Measurements from ENCODE around the gene IPCEF1.
"Not testable (repeated sequence)": the region's sequence is repeated elsewhere in the genome, so short reads cannot be mapped to it uniquely, and the experiment has no call there.

The IPCEF1 gene

GRCh38 chr6:154219250-154219649 is 137.4 kb downstream of the IPCEF1 start:
- no peak for DNase-seq (ENCODE audit: low read depth)

- DNase-seq (ENCODE audit: low read depth): no peak
Observed at GRCh38 chr6:154218787-154219186, 137.8 kb downstream of the IPCEF1 start.

- DNase-seq (ENCODE audit: low read depth): no peak
Observed at GRCh38 chr6:154218301-154218700, 138.3 kb downstream of the IPCEF1 start.

GRCh38 chr6:154213782-154214181 is 142.8 kb downstream of the IPCEF1 start:
- DNase-seq (ENCODE audit: low read depth): no peak

GRCh38 chr6:154210678-154211077 is 145.9 kb downstream of the IPCEF1 start:
- no peak for DNase-seq (ENCODE audit: low read depth)

GRCh38 chr6:154209555-154209954 is 147.0 kb downstream of the IPCEF1 start:
- no peak for DNase-seq (ENCODE audit: low read depth)

- DNase-seq (ENCODE audit: low read depth): no peak
Observed at GRCh38 chr6:154206996-154207395, 149.6 kb downstream of the IPCEF1 start.

GRCh38 chr6:154206141-154206540 is 150.5 kb downstream of the IPCEF1 start:
- DNase-seq (ENCODE audit: low read depth): no peak

- DNase-seq (ENCODE audit: low read depth): no peak
Observed at GRCh38 chr6:154202958-154203357, 153.6 kb downstream of the IPCEF1 start.

- DNase-seq (ENCODE audit: low read depth): no peak
Observed at GRCh38 chr6:154202339-154202738, 154.3 kb downstream of the IPCEF1 start.

- not testable (repeated sequence) for DNase-seq (ENCODE audit: low read depth)
Observed at GRCh38 chr6:154201688-154202087, 154.9 kb downstream of the IPCEF1 start.

- DNase-seq (ENCODE audit: low read depth): no peak
Observed at GRCh38 chr6:154197196-154197860, 159.3 kb downstream of the IPCEF1 start.

- DNase-seq (ENCODE audit: low read depth): no peak
Observed at GRCh38 chr6:154196333-154196885, 160.2 kb downstream of the IPCEF1 start.

GRCh38 chr6:154187714-154188113 is 168.9 kb downstream of the IPCEF1 start:
- no peak for DNase-seq (ENCODE audit: low read depth)

- no peak for DNase-seq (ENCODE audit: low read depth)
Observed at GRCh38 chr6:154187203-154187602, 169.4 kb downstream of the IPCEF1 start.

- DNase-seq (ENCODE audit: low read depth): no peak
Observed at GRCh38 chr6:154179434-154179833, 177.2 kb downstream of the IPCEF1 start.

- not testable (repeated sequence) for DNase-seq (ENCODE audit: low read depth)
Observed at GRCh38 chr6:154172393-154172792, 184.2 kb downstream of the IPCEF1 start.

- DNase-seq (ENCODE audit: low read depth): no peak
Observed at GRCh38 chr6:154170106-154170505, 186.5 kb downstream of the IPCEF1 start.

- DNase-seq (ENCODE audit: low read depth): no peak
Observed at GRCh38 chr6:154169193-154169847, 187.3 kb downstream of the IPCEF1 start.

GRCh38 chr6:154167126-154167525 is 189.5 kb downstream of the IPCEF1 start:
- no peak for DNase-seq (ENCODE audit: low read depth)

- no peak for DNase-seq (ENCODE audit: low read depth)
Observed at GRCh38 chr6:154166140-154166539, 190.5 kb downstream of the IPCEF1 start.

- DNase-seq (ENCODE audit: low read depth): no peak
Observed at GRCh38 chr6:154165478-154165877, 191.1 kb downstream of the IPCEF1 start.

- DNase-seq (ENCODE audit: low read depth): no peak
Observed at GRCh38 chr6:154164397-154164796, 192.2 kb downstream of the IPCEF1 start.

- no peak for DNase-seq (ENCODE audit: low read depth)
Observed at GRCh38 chr6:154161689-154162088, 194.9 kb downstream of the IPCEF1 start.

All from activated T-cell treated with anti-CD3 and anti-CD28 coated beads for 48 hours (primary cell).